ENCODE results near the gene TMEM51. TPM values are rescaled to one million over a fixed set of nuclear protein-coding genes. Genes with fewer than 3 reads are reported as not detected.

TMEM51 gene, protein sequence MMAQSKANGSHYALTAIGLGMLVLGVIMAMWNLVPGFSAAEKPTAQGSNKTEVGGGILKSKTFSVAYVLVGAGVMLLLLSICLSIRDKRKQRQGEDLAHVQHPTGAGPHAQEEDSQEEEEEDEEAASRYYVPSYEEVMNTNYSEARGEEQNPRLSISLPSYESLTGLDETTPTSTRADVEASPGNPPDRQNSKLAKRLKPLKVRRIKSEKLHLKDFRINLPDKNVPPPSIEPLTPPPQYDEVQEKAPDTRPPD
- total RNA-seq, result 6.0 and 6.3 TPM in 2 replicates

GRCh38 chr1:15153184-15153841, at the start of gene TMEM51:
TSS of gene TMEM51 (plus strand) at chr1:15153747. CDS start at chr1:15215088, 61,341 bp downstream.

DNA sequence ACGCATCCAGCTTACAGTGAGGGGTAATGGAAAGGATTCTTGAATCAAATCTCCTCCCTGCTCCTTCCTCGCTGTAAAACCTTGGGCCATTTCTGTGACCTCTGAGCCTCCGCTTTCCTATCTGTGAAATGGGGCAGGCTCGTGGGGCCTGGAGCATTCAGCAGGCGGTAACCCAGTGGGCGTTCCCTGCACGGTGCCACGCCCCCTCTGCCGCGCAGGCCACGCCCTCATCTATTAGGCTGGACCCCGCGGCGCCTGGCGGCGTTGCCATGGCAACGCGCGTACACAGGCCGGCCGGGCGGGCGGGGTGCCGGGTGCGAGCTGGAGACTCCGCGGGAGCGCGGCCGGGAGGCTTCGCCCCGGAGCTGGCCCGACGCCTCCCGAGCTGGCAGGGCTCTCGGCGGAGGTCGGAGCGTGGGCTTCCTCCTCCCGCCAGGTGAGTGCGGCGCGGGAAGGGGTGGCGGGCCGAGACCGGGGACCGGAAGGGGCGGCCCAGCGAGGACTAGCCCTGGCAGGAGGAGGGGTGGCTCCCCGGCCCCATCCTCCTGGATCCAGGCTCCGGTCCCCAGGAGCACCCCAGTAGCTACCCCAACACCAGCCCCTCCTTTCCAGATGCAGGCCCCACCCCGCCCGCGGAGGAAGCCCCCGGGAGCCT, 93.5 kb downstream of the TMEM51 start, which contains the start of gene FHAD1:
TSS of gene FHAD1 (plus strand) at position 264 of the 655 bp plus-strand sequence. CDS start 4,562 bp downstream, outside the sequence.

Other genes with a start within 250 kb of the TMEM51 start
- gene FHAD1, start 93.5 kb downstream of the TMEM51 start, total RNA-seq, result not detected in 2 replicates